GM12892 (cell line): ENCODE results near the gene DTD2.

Experiments
- POLR2A ChIP-seq: IDR thresholded peaks from 2 replicates; pipeline ENCODE4 v1.6.1; 2011; ENCODE audit warnings: low read depth, low read length, control low read depth
- TAF1 ChIP-seq: IDR thresholded peaks from 2 replicates; pipeline ENCODE4 v1.6.1; 2011; ENCODE audit warnings: low read depth, mild to moderate bottlenecking, control low read depth, low read length, borderline replicate concordance

DNA sequence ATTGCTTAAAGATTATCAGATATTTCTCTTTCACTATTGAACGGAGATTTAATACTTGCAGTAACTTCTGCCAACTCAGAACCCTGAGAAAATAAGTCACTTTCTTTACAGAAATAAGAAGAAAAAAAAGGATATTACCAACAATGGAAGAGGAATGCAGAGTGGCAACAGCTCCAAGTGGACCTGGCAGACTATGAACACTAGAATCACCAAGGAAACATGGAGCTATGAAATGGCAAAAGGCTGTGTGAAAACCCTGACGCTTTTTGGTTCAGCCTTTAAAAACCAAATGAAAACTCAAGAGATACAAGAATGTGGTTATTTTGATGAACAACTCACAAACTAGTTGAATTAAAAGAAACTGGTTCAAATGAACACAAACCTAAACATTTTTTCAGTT, 17.7 kb downstream of the DTD2 start:
- TF ChIP-seq TAF1 (no peak), POLR2A (no peak)
